ENCODE results near the gene DNAJC19. TPM values are rescaled to one million over a fixed set of nuclear protein-coding genes. Genes with fewer than 3 reads are reported as not detected.

The DNAJC19 gene
- total RNA-seq, 1 experiment from 2014 or later, result 56.8 TPM

GRCh38 chr3:181025204-181025603, 35.7 kb upstream of the DNAJC19 start:
- DNase-seq (ENCODE audit: low read depth, low spot score) (no peak), ATAC-seq (no peak)
- Histone ChIP-seq H3K36me3 (ENCODE audit: control insufficient read depth, insufficient read depth, low read length) (no peaks in the 10 kb centered on the region), H3K4me1 (ENCODE audit: control insufficient read depth, insufficient read depth, low read length) (no peaks in the 10 kb centered on the region), H3K9me3 (ENCODE audit: control insufficient read depth, insufficient read depth, low read depth, low read length) (no peaks in the 10 kb centered on the region), H3K27ac (ENCODE audit: low read length) (no peak overlapping the region), H3K4me3 (ENCODE audit: low read depth in 2 of 2, low read length in 2 of 2) (no peak overlapping the region), H3K27me3 (ENCODE audit: control insufficient read depth, insufficient read depth, low read length) (no peaks in the 10 kb centered on the region)
- intact Hi-C loops (cut with micrococcal nuclease; ENCODE audit: unreplicated experiment), result no loop called here
- ChIA-PET CTCF (no interaction called here), POLR2A (interaction anchor here (0.7 kb wide), 1 partner anchor 202 kb away, joined by 3 read pairs; no protein-coding TSS in a partner anchor)
- no TSS peak for BruUV-seq (replicated peaks)
- in situ Hi-C loops (cut with HindIII; ENCODE audit: low pct_unique_long_range_greater_than_20kb, low sequenced_read_pairs), result no loop called here
- TF ChIP-seq TCF7L2 (IDR thresholded peaks at IDR 0.05; ENCODE audit: low read depth, low read length) (no peak), POLR2AphosphoS5 (IDR thresholded peaks at IDR 0.05; ENCODE audit: low read depth, low read length) (no peak), CTCF (IDR thresholded peaks at IDR 0.05) (no peak), SIN3A (IDR thresholded peaks at IDR 0.05; ENCODE audit: borderline replicate concordance, insufficient read depth, low read depth, low read length) (no peak)

GRCh38 chr3:181017690-181018089, 28.2 kb upstream of the DNAJC19 start:
- ChIA-PET POLR2A (no interaction called here), CTCF (interaction anchor here (0.6 kb wide), 1 partner anchor 18 kb away, joined by 3 read pairs; no protein-coding TSS in a partner anchor)
- DNase-seq (ENCODE audit: low read depth, low spot score) (no peak), ATAC-seq (no peak)
- Histone ChIP-seq H3K4me3 (ENCODE audit: low read depth in 2 of 2, low read length in 2 of 2) (no peak overlapping the region), H3K36me3 (ENCODE audit: control insufficient read depth, insufficient read depth, low read length) (no peaks in the 10 kb centered on the region), H3K27ac (ENCODE audit: low read length) (no peak overlapping the region), H3K9me3 (ENCODE audit: control insufficient read depth, insufficient read depth, low read depth, low read length) (no peaks in the 10 kb centered on the region), H3K27me3 (ENCODE audit: control insufficient read depth, insufficient read depth, low read length) (no peaks in the 10 kb centered on the region), H3K4me1 (ENCODE audit: control insufficient read depth, insufficient read depth, low read length) (no peaks in the 10 kb centered on the region)
- no peak for TF ChIP-seq POLR2AphosphoS5 (IDR thresholded peaks at IDR 0.05; ENCODE audit: low read depth, low read length)
- no peak for TF ChIP-seq TCF7L2 (IDR thresholded peaks at IDR 0.05; ENCODE audit: low read depth, low read length)
- TF ChIP-seq SIN3A (IDR thresholded peaks at IDR 0.05; ENCODE audit: borderline replicate concordance, insufficient read depth, low read depth, low read length), result no peak
- TF ChIP-seq CTCF (IDR thresholded peaks at IDR 0.05), result no peak
- no peak for TF ChIP-seq REST (IDR thresholded peaks at IDR 0.05; ENCODE audit: insufficient read depth in 1 of 2, low read depth in 2 of 2, low read length in 1 of 2)
- intact Hi-C loops (cut with micrococcal nuclease; ENCODE audit: unreplicated experiment) (no loop called here), in situ Hi-C loops (cut with HindIII; ENCODE audit: low pct_unique_long_range_greater_than_20kb, low sequenced_read_pairs) (no loop called here)
- no TSS peak for BruUV-seq (replicated peaks)

Measured in Panc1 (cell line).